Epithelial cell of proximal tubule (primary cell): Measurements from ENCODE around the gene ACTR5. TPM values are rescaled to one million over a fixed set of nuclear protein-coding genes. Genes with fewer than 3 reads are reported as not detected.

Experiments
- DNase-seq: peaks from one replicate; pipeline ENCODE4 v3.0.0-alpha.2; 2011; ENCODE audit warnings: low read depth
- H3K4me3 ChIP-seq: 2 replicates; pipeline ENCODE4 v1.5.1; 2011; ENCODE audit warnings: low read depth, mild to moderate bottlenecking, low read length
- total RNA-seq: library from RNA; depleted of rRNA; stranded (reverse); fragments of >200 nt; gene quantifications from 2 replicates; pipeline ENCODE4 v1.2.3, GENCODE V29; 2015
- TF ChIP-seq, protein P1 (sequence below): conservative IDR thresholded peaks from 2 replicates; pipeline ENCODE4 v1.5.1; 2012; ENCODE audit warnings: low read depth, mild to moderate bottlenecking, low read length

ACTR5 gene
- total RNA-seq, 1 donor from 2014 or later: 10.0 TPM

GRCh38 chr20:38714308-38714707 is 34.0 kb upstream of the ACTR5 start:
- H3K4me3 ChIP-seq: no peak overlapping the region
- DNase-seq: no peak
- TF ChIP-seq, protein P1, sequence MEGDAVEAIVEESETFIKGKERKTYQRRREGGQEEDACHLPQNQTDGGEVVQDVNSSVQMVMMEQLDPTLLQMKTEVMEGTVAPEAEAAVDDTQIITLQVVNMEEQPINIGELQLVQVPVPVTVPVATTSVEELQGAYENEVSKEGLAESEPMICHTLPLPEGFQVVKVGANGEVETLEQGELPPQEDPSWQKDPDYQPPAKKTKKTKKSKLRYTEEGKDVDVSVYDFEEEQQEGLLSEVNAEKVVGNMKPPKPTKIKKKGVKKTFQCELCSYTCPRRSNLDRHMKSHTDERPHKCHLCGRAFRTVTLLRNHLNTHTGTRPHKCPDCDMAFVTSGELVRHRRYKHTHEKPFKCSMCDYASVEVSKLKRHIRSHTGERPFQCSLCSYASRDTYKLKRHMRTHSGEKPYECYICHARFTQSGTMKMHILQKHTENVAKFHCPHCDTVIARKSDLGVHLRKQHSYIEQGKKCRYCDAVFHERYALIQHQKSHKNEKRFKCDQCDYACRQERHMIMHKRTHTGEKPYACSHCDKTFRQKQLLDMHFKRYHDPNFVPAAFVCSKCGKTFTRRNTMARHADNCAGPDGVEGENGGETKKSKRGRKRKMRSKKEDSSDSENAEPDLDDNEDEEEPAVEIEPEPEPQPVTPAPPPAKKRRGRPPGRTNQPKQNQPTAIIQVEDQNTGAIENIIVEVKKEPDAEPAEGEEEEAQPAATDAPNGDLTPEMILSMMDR: no peak

DNA sequence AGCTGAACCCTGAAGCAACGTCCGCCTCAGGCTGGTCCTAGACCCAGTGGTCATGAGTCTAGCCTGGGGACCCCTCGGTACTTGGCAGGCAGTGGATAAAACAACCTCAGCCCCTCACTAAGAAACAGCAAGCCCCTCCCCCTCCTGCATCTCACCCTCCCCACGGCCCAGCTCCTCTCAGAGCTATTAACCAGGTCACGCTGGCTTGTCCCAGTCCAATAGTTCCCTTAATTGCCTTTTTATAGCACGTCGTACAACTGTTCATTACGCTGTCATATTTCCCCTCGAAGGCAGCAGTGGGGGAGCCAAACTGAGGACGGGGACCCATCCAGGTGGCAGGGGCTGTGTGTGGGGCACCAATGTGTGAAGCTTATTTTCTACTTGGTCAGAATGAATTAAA is 32.6 kb upstream of the ACTR5 start:
- no peak overlapping the region for H3K4me3 ChIP-seq
- DNase-seq: no peak
- TF ChIP-seq, protein P1: no peak

DNA sequence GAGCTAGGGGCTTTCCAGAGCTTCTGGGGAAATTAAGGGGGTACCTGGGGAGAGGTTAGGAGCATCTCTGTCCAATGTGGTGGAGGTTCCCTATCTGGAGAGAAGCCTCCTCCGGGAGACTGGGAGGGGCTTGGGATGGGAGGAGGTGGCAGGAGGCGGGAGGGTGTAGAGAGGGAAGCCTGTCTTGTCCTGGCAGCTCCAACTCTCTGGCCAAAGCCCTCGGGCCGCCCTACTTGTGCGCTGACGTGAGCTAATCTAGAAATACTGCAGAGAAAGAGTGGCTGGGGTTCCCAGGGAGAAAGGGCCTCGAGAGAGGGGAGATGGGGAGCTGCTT is 25.6 kb upstream of the ACTR5 start:
- DNase-seq: no peak
- H3K4me3 ChIP-seq: no peak overlapping the region
- TF ChIP-seq, protein P1: no peak

DNA sequence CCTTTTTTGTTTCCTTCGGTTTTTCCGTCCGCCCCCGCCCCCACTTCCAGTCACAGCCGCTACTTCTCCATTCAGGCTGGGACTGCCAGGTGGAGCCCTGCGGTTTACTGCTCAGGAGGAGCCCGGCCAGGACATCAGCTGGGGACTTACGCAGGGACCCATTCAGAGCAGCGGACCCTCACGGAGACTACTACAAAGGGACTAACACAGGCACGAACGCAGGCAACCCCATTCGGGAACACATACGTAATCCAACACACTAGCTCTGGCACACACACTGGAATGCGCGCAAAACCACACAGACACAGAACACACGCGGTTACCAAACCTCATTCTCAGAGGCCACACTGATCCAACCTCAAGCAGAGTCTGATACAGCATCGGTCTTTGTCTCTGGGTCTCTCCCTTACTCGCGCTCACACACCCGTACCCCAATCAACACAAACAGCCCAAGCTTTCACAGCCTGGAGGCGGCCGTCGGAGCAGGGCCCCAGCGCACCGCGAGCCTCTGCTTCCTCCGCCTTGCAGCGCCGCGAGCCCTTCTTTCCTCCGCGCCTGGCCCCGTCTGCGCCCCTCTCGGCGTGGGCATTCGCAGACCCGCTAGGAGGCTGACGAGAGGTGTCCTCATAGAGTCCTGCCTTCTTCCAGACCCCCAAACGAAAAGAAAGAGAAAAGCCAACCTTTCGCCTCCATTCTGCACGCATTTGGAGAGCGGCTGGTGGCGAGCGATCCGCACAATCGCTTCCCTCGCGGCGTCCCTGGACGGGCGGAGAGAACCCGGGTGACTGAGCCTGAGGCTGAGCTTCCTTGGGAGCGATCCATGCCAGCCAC is 25.0 kb upstream of the ACTR5 start:
- H3K4me3 ChIP-seq: no peak overlapping the region
- DNase-seq: no peak
- TF ChIP-seq, protein P1: no peak

GRCh38 chr20:38723848-38724625 is 24.2 kb upstream of the ACTR5 start, which contains the start of gene SLC32A1:
TSS of gene SLC32A1 (plus strand) at chr20:38724486. CDS start at chr20:38724725, 239 bp downstream.
- TF ChIP-seq, protein P1: no peak
- H3K4me3 ChIP-seq: no peak within 1 kb of the TSS
- DNase-seq: no peak

DNA sequence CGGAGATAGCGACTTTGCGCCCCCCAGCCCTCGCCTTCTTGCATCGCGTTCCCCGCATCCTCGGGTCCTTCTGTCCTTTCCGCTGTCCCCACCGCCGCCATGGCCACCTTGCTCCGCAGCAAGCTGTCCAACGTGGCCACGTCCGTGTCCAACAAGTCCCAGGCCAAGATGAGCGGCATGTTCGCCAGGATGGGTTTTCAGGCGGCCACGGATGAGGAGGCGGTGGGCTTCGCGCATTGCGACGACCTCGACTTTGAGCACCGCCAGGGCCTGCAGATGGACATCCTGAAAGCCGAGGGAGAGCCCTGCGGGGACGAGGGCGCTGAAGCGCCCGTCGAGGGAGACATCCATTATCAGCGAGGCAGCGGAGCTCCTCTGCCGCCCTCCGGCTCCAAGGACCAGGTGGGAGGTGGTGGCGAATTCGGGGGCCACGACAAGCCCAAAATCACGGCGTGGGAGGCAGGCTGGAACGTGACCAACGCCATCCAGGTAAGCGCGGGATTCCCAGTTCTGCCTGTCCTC is 23.6 kb upstream of the ACTR5 start:
- no peak overlapping the region for H3K4me3 ChIP-seq
- TF ChIP-seq, protein P1: no peak
- no peak for DNase-seq
